ENCODE data around the gene PKNOX2.

PKNOX2 gene

DNA sequence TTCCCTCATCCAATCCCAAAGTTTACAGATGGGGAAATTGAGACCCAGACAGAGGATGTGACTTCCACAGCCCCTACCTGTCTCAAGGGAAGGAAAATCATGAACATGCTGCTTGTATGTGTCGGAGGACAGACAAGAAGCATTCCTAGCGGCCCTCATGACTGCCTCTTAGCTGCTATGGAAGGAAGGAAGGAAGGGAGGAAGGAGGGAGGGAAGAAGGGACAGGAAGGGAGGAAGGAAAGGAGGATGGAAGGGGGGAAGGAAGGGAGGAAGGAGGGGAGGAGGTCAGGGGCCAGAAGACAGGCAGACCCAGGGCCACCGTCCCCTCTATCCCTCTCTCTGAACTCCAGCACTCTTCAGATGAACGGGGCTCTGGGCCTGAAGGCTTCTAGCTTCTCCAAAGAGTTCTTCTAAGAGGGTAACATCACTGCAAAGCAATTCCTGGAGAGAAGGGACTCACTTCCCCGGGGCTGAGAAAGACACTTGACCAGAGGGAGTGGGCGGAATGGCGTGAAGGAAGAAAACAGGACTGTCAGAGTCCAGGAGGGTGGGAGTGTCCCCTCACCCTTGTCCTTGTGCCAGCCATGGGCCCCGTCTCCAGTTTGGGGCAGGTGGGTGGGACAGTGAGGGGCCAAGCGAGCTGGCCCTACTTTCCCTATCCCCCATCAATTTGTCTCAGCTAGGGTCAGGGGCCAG, 182.2 kb downstream of the PKNOX2 start:
- no peaks in the 10 kb centered on the region for H3K4me1 Mint-ChIP-seq (ENCODE audit: low read depth)
- peaks cover 9% of the 10 kb centered on the region for H3K27me3 Mint-ChIP-seq
- no peaks in the 10 kb centered on the region for H3K9me3 Mint-ChIP-seq
- no peak overlapping the region for H3K4me3 Mint-ChIP-seq
- no peak overlapping the region for H3K27ac Mint-ChIP-seq
- H3K36me3 Mint-ChIP-seq (ENCODE audit: low read depth), result no peaks in the 10 kb centered on the region

DNA sequence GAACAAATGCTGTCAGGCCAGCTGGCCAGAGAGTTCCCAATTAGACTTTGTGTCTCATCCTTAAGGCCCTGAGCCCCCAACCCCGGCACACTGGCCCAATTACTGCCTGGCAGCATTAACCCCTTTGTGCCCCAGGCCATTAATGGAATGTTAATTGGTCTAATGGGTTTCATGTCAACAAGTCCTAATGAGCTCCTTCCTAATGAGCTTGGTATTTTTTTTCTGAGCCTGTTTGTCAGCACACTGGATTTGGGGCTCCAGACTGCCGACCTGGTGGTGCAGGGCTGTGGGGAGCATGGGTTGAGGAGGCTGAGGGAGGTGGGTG, 182.7 kb downstream of the PKNOX2 start:
- Mint-ChIP-seq H3K4me1 (ENCODE audit: low read depth) (no peaks in the 10 kb centered on the region), H3K27ac (no peak overlapping the region), H3K27me3 (peaks cover 9% of the 10 kb centered on the region), H3K4me3 (no peak overlapping the region), H3K9me3 (no peaks in the 10 kb centered on the region), H3K36me3 (ENCODE audit: low read depth) (no peaks in the 10 kb centered on the region)

DNA sequence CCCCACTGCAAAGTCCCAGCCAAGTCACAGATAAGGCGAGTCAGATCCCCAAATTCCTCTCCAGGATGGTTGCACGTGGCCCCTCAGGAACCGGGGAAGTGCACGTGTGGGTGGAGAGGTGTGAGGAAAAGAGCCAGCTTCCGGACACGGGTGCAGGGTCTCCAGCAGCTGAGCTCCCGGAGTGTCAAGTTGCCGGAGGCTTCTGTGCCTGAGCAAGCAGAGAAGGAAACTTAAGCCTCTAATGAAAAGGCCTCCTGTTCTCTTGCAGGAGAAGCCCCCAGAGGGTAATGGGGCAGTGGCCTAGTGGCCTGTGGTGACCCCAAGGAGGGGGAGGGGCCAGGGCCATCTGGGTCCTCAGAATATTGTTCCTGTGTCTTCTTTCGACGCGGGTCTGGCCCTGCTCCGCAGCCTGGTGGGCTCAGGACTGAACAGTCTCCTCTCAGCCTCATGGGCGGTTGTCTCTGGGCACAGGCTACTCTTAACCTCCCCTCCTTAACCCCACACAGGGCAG, 183.6 kb downstream of the PKNOX2 start:
- Mint-ChIP-seq H3K27me3 (peaks cover 9% of the 10 kb centered on the region), H3K9me3 (no peaks in the 10 kb centered on the region), H3K4me3 (no peak overlapping the region), H3K36me3 (ENCODE audit: low read depth) (no peaks in the 10 kb centered on the region), H3K4me1 (ENCODE audit: low read depth) (no peaks in the 10 kb centered on the region), H3K27ac (no peak overlapping the region)

DNA sequence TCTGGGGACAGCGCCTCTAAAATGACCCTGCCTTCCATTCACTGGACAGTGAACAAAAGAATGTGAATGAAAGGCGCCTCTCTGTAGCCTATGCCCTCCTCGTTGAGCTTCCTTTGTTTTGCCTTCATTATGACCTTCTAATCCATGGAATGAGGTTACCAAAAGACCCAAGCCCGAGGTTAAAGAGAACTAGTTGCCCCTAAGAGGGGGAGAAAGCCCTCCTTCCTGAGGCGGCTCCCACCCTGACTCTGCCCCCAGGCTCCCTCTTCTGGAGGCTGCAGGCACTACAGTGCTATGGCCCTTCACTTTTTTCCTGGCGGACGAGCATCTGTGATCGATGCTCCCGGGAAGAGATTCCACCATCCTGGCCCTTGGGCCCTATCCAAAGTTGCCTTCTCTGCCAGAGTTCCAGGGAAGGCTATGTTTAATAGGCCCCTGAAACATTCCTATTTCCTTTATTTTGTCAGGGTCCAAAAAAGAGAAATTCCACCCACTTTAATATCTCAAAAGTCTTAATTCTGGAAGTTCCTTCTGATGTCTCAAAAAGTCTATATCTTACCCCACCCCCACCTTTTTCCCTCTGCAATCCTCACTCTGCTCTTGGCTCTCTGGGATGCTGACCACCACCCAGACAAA, 184.2 kb downstream of the PKNOX2 start:
- no peak overlapping the region for H3K27ac Mint-ChIP-seq
- no peaks in the 10 kb centered on the region for H3K9me3 Mint-ChIP-seq
- no peaks in the 10 kb centered on the region for H3K36me3 Mint-ChIP-seq (ENCODE audit: low read depth)
- peaks cover 9% of the 10 kb centered on the region for H3K27me3 Mint-ChIP-seq
- H3K4me1 Mint-ChIP-seq (ENCODE audit: low read depth), result no peaks in the 10 kb centered on the region
- no peak overlapping the region for H3K4me3 Mint-ChIP-seq

DNA sequence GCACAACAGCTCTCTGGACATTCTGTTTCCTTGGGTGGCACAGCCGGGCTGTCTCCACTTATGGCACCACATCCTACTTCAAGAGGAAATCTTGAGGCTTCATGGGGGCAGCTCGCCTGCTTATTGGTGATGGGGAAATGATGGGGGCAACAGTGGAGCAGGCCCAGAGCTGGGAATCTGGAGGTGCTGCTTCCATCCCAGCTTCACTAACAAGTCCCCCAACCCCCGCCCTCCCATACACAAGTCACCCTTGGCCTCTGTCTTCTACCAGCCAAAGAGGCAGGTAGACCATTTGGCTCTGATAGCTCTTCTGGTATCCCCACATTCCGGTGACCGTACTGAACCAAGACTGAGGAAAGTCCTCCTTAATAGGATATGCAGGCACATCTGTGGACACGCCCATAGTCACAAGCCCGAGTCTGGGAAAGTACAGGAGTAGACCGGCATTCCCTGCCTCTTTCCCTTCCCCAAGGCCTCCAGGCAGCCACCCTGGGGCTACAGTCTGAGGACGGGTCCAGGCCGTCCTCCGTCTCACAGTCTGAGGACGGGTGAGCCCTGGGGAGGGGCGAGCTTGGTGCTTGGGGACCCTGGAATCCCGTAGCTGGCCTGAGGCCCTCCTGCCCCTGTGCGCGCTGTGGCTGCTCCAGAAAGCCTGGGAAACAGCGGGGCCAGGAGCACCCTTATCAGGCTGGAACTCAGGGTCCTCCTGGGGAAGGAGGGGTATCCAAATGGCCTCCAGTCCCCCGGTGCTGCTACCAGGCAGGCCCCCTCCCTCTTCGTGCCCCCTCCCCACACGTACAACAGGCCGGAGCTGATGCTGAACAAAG, 185.9 kb downstream of the PKNOX2 start:
- peaks cover 6% of the 10 kb centered on the region for H3K27me3 Mint-ChIP-seq
- no peaks in the 10 kb centered on the region for H3K9me3 Mint-ChIP-seq

DNA sequence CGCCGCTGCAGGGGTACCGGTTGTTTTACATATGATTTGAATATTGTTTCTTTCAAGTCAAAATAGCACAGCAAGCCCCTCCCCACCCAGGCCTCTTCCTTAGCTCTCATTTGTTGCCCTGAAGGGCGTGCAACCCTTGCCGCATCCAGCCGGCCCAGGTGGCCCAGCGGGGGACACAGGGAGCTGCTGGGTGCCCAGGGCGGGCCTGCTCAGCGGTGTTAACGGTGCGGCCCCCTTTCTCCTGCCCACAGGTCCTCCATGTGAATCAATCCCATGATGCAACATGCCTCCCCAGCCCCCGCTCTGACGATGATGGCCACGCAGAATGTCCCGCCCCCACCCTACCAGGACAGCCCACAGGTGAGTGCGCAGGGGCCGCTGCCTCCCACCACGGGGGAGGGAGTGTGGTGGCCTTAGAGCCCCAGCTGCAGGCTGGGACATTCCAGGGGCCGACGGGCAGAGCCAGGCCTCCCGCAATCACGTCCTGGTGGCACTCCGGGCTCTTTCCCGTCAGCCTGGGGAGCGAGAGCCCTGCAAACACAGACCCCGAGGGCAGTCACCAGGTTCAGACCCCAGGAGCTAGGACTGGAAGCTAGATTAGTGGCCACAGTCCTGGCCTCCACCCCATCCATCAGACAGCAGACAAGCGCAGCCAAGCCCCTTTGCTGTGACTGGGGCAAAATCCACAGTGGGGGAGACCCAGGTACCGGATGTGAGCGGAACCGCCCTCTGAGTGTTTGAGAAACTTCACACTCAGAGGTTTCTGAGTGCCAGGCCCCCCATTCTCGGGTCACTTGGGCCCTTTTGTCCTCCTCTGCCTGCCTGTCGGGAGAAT, 186.7 kb downstream of the PKNOX2 start:
- H3K4me3 Mint-ChIP-seq, result no peak overlapping the region
- H3K4me1 Mint-ChIP-seq (ENCODE audit: low read depth), result no peaks in the 10 kb centered on the region
- no peaks in the 10 kb centered on the region for H3K36me3 Mint-ChIP-seq (ENCODE audit: low read depth)
- H3K27ac Mint-ChIP-seq, result no peak overlapping the region
- H3K27me3 Mint-ChIP-seq, result no peaks in the 10 kb centered on the region
- no peaks in the 10 kb centered on the region for H3K9me3 Mint-ChIP-seq

More for the DNA sequence above, 185.9 kb downstream of the PKNOX2 start:
- no peaks in the 10 kb centered on the region for H3K4me1 Mint-ChIP-seq (ENCODE audit: low read depth)
- no peaks in the 10 kb centered on the region for H3K36me3 Mint-ChIP-seq (ENCODE audit: low read depth)
- H3K4me3 Mint-ChIP-seq, result no peak overlapping the region
- H3K27ac Mint-ChIP-seq, result no peak overlapping the region

DNA sequence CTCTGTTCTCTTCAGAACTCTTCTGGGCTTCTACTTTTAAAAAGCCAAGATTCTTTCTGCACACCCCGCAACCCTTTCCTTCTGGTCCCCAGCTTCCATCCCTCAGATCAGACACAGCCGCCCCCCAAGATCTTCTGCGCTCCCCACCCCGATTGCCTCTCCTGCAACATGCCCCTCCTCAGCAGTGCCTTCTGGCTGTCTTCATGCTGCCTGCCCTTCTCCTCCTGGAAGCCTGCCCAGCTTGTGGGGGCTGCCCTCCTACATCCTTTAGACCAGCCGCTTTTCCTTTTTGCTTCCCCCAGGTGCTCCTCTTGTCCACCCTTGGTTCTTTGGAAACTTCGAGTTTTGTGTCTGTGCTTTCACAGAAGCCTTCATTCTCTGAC, 187.3 kb downstream of the PKNOX2 start:
- Mint-ChIP-seq H3K4me1 (ENCODE audit: low read depth) (no peaks in the 10 kb centered on the region), H3K4me3 (no peak overlapping the region), H3K27me3 (no peaks in the 10 kb centered on the region), H3K27ac (no peak overlapping the region), H3K9me3 (no peaks in the 10 kb centered on the region), H3K36me3 (ENCODE audit: low read depth) (no peaks in the 10 kb centered on the region)

DNA sequence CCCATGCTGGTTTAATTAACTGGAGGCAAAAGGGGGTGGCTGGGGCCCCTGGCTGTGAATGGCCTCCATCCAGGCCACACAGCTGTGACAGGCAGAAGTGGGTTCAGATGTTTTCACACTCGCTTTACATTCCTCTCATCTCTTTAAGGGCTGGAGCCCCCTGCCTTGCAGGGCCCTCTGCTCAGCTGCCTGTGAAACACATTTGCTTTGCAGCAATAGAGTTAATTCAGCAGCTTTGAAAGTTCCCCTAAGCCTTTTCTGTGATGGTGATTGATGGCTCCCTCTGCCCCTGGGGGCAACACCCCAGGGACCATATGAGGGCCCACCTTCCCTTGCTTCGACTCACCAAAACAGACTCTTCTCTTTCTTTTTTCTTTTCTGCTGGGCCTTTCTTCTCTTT, 192.2 kb downstream of the PKNOX2 start:
- no peaks in the 10 kb centered on the region for H3K36me3 Mint-ChIP-seq (ENCODE audit: low read depth)
- no peaks in the 10 kb centered on the region for H3K9me3 Mint-ChIP-seq
- no peaks in the 10 kb centered on the region for H3K4me1 Mint-ChIP-seq (ENCODE audit: low read depth)
- H3K27me3 Mint-ChIP-seq, result no peaks in the 10 kb centered on the region
- no peak overlapping the region for H3K4me3 Mint-ChIP-seq
- H3K27ac Mint-ChIP-seq, result no peak overlapping the region

DNA sequence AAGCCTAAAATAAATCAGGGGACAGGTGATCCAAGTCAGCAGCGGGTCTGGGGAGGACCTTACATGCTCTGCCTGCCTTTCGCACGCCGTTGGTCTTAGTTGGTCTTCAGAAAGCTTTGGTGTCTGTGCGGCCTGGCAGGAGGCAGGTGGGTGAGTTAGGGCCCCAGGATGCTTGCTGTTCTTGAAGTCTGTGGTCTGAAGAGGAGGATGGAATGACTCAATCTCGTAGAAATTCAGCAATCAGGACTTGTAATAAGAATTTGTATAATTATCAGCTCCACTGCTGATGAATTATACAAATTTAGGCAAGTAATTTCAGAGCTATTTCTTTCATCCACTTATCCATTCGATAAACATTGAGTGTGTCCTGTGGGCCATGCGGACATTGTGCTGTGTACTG, 193.0 kb downstream of the PKNOX2 start:
- Mint-ChIP-seq H3K27me3 (no peaks in the 10 kb centered on the region), H3K4me3 (no peak overlapping the region), H3K36me3 (ENCODE audit: low read depth) (no peaks in the 10 kb centered on the region), H3K9me3 (no peaks in the 10 kb centered on the region), H3K27ac (no peak overlapping the region), H3K4me1 (ENCODE audit: low read depth) (no peaks in the 10 kb centered on the region)

DNA sequence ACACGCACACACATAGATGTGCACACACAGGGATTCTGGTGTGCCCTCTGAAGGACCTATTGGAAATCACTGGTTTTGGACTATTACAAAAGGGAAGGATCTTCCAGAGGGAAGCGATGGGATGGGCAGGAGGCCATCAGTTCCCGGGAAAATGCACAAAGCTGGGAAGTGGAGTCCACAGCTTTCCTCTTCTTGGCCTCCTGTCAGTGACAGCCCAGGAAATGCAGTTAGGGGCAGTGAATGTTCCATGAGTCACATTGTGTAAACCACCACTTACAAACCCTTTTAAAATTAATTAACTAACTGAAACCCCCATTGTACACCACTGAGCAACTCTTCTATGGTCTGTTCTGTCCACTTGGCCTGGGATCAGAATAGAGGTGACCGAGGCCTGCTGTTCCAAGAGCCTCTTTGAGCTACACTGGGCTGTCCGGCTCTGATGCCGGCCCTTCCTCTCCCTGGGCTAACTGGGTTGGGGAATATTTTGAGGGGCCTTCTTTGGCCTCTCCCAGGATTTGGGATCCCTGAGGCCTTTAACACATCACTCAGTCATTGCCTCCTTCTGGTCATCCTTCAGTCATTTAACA, 193.8 kb downstream of the PKNOX2 start:
- Mint-ChIP-seq H3K27me3 (no peaks in the 10 kb centered on the region), H3K36me3 (ENCODE audit: low read depth) (no peaks in the 10 kb centered on the region), H3K9me3 (no peaks in the 10 kb centered on the region), H3K4me3 (no peak overlapping the region), H3K4me1 (ENCODE audit: low read depth) (no peaks in the 10 kb centered on the region), H3K27ac (no peak overlapping the region)

DNA sequence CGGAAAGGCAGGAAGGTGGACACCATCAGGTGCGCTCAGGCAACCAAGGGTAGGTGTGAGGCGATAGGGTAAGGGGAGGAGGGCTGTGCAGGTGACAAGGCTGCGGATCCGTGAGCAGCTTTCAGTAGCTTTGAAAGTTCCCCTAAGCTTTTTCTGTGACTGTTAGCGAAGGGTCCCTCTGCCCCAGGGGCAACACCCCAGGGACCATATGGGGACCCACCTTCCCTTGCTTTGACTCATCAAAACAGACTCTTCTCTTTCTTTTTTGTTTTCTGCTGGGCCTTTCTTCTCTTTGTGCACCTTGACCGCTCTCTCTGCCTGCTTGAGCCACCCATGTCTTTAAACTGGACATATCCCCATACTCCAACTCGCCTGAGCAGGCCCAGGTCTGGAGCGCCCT, 194.6 kb downstream of the PKNOX2 start:
- no peaks in the 10 kb centered on the region for H3K27me3 Mint-ChIP-seq
- no peak overlapping the region for H3K27ac Mint-ChIP-seq
- H3K36me3 Mint-ChIP-seq (ENCODE audit: low read depth), result no peaks in the 10 kb centered on the region
- no peaks in the 10 kb centered on the region for H3K9me3 Mint-ChIP-seq
- H3K4me1 Mint-ChIP-seq (ENCODE audit: low read depth), result no peaks in the 10 kb centered on the region
- H3K4me3 Mint-ChIP-seq, result no peak overlapping the region

DNA sequence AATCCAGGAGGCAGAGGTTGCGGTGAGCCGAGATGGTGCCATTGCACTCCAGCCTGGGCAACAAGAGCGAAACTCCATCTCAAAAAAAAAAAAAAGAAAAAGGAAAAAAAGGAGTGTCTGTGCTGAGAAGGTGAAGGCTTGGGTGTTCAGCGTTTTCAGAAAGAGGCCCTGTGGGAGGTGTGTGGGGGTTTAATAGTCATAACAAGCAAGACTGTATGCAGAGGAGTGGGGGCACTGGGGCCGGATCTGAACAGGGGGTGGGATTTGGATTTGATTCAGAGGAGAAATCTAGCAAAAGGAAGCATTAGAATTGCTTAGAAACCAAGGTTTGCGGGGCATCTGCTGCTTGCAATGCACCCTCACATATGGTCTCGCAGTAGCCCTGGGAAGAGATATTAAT, 195.5 kb downstream of the PKNOX2 start:
- Mint-ChIP-seq H3K27me3 (no peaks in the 10 kb centered on the region), H3K4me1 (ENCODE audit: low read depth) (no peaks in the 10 kb centered on the region), H3K9me3 (no peaks in the 10 kb centered on the region), H3K36me3 (ENCODE audit: low read depth) (no peaks in the 10 kb centered on the region), H3K27ac (no peak overlapping the region), H3K4me3 (no peak overlapping the region)

DNA sequence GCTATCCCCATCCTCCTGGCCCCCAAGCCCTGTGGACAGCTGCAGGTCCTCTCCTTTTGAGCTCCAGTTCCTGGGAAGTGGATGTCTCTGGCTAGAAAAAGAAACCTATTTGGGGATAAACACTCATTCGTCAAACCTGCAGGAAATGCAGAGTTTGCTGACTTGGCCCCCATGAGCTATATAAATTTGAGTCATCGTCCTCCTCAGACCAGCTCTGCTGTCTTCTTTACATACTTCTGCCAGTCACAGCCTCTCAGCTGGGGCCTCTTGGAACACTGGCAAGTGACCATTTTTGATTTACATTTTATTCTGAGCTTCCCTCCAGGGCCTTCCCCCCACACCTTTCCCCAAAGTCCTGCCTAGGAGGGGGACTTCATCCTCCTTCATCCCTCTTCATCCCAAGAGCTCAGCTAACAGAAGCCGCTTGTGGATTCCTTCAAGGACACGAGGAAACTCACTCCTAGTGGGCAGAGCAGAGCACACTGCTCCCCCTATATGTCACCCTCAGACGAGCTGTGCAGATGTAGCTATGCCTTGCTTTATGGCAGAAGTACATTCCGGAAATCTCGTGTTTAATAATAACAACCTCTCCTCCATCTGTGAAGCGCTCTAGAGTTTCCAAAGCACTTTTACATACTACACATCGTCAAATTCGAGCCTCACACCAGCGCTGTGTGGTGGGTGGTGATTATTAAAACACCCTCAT, 199.7 kb downstream of the PKNOX2 start:
- no peak overlapping the region for H3K27ac Mint-ChIP-seq
- H3K4me3 Mint-ChIP-seq, result no peak overlapping the region
- no peaks in the 10 kb centered on the region for H3K4me1 Mint-ChIP-seq (ENCODE audit: low read depth)
- no peaks in the 10 kb centered on the region for H3K9me3 Mint-ChIP-seq
- no peaks in the 10 kb centered on the region for H3K36me3 Mint-ChIP-seq (ENCODE audit: low read depth)
- H3K27me3 Mint-ChIP-seq, result no peaks in the 10 kb centered on the region
